ENCODE data around the gene ATP5ME. TPM values are rescaled to one million over a fixed set of nuclear protein-coding genes. Genes with fewer than 3 reads are reported as not detected.

Gene ATP5ME
- total and polyA plus RNA-seq, 2 of the 13 experiments (the other 11 are each of a cell fraction or from before 2014, with no cell fraction given): 305 to 753 TPM

DNA sequence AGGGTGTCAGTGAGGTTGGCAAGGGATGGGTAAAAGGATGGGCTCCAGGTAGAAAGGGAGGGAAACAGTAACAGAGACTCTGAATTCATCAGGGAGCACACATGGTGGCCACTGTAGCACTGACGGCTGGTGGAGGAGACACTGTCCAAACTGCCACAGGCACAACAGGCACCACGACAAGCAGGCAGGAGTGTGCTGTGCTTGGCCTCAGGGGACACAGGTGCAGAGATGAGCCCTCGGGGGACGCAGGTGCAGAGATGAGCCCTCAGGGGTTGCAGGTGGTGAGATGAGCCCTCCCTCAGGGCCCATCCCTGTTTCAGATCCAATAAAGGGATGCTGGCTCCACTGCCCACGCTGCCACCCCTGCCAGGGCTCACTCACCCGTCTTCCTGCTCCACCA is 41.1 kb downstream of the ATP5ME start:
- Histone ChIP-seq H4K20me1 (ENCODE audit: insufficient read depth, low read length) (no peaks in the 10 kb centered on the region), H3K27me3 (ENCODE audit: control insufficient read depth in 1 of 2, insufficient read depth in 2 of 2, low read length in 2 of 2) (peaks cover 15 to 66% of the 10 kb centered on the region in 2 experiments; a peak in 4 of 5 replicates), H3K4me2 (ENCODE audit: low read depth, low read length) (no peak overlapping the region), H3K27ac (ENCODE audit: extremely low read length, insufficient read depth, low read length) (no peak overlapping the region), H3K36me3 (replicated peaks in 1 of 2; ENCODE audit: control insufficient read depth in 1 of 2, insufficient read depth in 2 of 2, low read length in 2 of 2) (no peaks in the 10 kb centered on the region), H3K9ac (ENCODE audit: insufficient read depth, low read depth, low read length) (no peak overlapping the region), H3K4me3 (replicated peaks in 1 of 3; ENCODE audit: insufficient read depth in 1 of 3, low read depth in 2 of 3, low read length in 3 of 3) (no peak overlapping the region), H3K9me3 (ENCODE audit: low read length) (no peaks in the 10 kb centered on the region), H3K79me2 (ENCODE audit: insufficient read depth, low read length) (no peaks in the 10 kb centered on the region), H2AFZ (ENCODE audit: low read length) (no peak overlapping the region), H3K4me1 (ENCODE audit: insufficient read depth, low read length) (peaks cover 8% of the 10 kb centered on the region)
- FAIRE-seq (no peak), DNase-seq (ENCODE audit: low spot score) (no peak), ATAC-seq (no peak)
- WGBS (ENCODE audit: low lambda C conversion rate): 0% methylated on average over 2 of the region's 6 CpGs
- POLR2A ChIA-PET: no interaction called here
- no TSS peak for BruUV-seq (replicated peaks)
- in situ Hi-C loops (cut with HindIII; ENCODE audit: extremely low pct_ligation_motif_present, low pct_unique_long_range_greater_than_20kb) (no loop called here), intact Hi-C loops (cut with micrococcal nuclease; ENCODE audit: unreplicated experiment) (no loop called here)
- CTCF ChIA-PET (ENCODE audit: low intra/inter-chr PET ratio, low total read pairs): no interaction called here
- TF ChIP-seq SMC3 (IDR thresholded peaks at IDR 0.05; ENCODE audit: low read length): no peak
- no peak for TF ChIP-seq MIXL1 (CRISPR knock-in tag; IDR thresholded peaks at IDR 0.05)
- no peak for TF ChIP-seq CEBPG (CRISPR knock-in tag; IDR thresholded peaks at IDR 0.05)
- TF ChIP-seq, protein P1, sequence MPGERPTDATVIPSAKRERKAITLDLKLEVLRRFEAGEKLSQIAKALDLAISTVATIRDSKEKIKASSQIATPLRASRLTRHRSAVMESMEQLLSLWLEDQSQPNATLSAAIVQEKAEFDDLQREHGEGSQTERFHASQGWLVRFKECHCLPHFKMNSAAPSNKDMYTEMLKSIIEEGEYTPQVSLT (CRISPR knock-in tag; IDR thresholded peaks at IDR 0.05; ENCODE audit: borderline replicate concordance, low read depth): no peak
- TF ChIP-seq ZNF782 (CRISPR knock-in tag; IDR thresholded peaks at IDR 0.05; ENCODE audit: borderline replicate concordance): no peak
- no peak for TF ChIP-seq RXRB (CRISPR knock-in tag; IDR thresholded peaks at IDR 0.05; ENCODE audit: borderline replicate concordance)
- TF ChIP-seq ASH2L (IDR thresholded peaks at IDR 0.05; ENCODE audit: insufficient read length, low read depth, low read length): no peak
- no peak for TF ChIP-seq ZNF460 (CRISPR knock-in tag; IDR thresholded peaks at IDR 0.05; ENCODE audit: borderline replicate concordance)
- no peak for TF ChIP-seq WIZ (CRISPR knock-in tag; IDR thresholded peaks at IDR 0.05)
- TF ChIP-seq ZSCAN9 (CRISPR knock-in tag; IDR thresholded peaks at IDR 0.05; ENCODE audit: borderline replicate concordance): no peak
- TF ChIP-seq CCDC6 (CRISPR knock-in tag; IDR thresholded peaks at IDR 0.05): no peak
- TF ChIP-seq PAWR (CRISPR knock-in tag; IDR thresholded peaks at IDR 0.05; ENCODE audit: borderline replicate concordance): no peak
- TF ChIP-seq ZNF343 (CRISPR knock-in tag; IDR thresholded peaks at IDR 0.05): no peak
- TF ChIP-seq ZNF564 (CRISPR knock-in tag; IDR thresholded peaks at IDR 0.05): no peak
- no peak for TF ChIP-seq NBN (conservative IDR thresholded peaks at IDR 0.05)
- no peak for TF ChIP-seq KDM2A (CRISPR knock-in tag; IDR thresholded peaks at IDR 0.05; ENCODE audit: borderline replicate concordance, low read depth)

Data from HepG2 (cell line).